Fibroblast of villous mesenchyme (primary cell): ENCODE measurements around the gene PAQR8. TPM values are rescaled to one million over a fixed set of nuclear protein-coding genes. Genes with fewer than 3 reads are reported as not detected.

Experiments used
- DNase-seq: peaks from one replicate; pipeline ENCODE4 v3.0.0-alpha.2; 2010; ENCODE audit warnings: low read depth
- H3K4me3 ChIP-seq: 2 replicates; pipeline ENCODE4 v1.5.1; 2011; ENCODE audit warnings: low read depth, mild to moderate bottlenecking, low read length
- total RNA-seq: library from RNA; depleted of rRNA; stranded (reverse); fragments of >200 nt; gene quantifications from 2 replicates; pipeline ENCODE4 v1.2.3, GENCODE V29; 2012
- TF ChIP-seq, protein P1 (sequence below): IDR thresholded peaks from 2 replicates; pipeline ENCODE4 v1.5.1; 2012; ENCODE audit warnings: low read depth, mild to moderate bottlenecking, low read length; ENCODE audit not compliant: insufficient read depth

PAQR8 gene
- total RNA-seq, 1 donor: 4.7 TPM

DNA sequence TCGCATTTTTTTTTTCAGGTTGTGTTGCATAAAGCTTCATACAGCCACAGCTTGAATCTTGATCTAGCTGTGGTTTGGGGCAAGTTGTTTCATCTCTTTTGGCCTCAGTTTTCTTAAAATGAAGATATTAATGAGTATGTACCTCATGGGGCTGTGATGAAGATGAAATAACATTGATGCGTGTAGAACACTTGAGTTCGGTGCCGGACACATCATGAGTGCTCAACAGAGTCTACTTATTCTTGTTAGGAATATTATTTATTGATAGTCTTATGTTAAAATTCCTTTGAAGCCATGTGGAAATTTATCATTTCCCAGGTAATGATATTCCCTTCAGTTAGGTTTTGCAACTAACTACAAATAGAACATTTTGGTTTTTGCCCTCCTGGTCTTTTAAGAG, 3.4 kb downstream of the PAQR8 start:
- TF ChIP-seq, protein P1, sequence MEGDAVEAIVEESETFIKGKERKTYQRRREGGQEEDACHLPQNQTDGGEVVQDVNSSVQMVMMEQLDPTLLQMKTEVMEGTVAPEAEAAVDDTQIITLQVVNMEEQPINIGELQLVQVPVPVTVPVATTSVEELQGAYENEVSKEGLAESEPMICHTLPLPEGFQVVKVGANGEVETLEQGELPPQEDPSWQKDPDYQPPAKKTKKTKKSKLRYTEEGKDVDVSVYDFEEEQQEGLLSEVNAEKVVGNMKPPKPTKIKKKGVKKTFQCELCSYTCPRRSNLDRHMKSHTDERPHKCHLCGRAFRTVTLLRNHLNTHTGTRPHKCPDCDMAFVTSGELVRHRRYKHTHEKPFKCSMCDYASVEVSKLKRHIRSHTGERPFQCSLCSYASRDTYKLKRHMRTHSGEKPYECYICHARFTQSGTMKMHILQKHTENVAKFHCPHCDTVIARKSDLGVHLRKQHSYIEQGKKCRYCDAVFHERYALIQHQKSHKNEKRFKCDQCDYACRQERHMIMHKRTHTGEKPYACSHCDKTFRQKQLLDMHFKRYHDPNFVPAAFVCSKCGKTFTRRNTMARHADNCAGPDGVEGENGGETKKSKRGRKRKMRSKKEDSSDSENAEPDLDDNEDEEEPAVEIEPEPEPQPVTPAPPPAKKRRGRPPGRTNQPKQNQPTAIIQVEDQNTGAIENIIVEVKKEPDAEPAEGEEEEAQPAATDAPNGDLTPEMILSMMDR: no peak
- DNase-seq: no peak
- H3K4me3 ChIP-seq: no peak overlapping the region

DNA sequence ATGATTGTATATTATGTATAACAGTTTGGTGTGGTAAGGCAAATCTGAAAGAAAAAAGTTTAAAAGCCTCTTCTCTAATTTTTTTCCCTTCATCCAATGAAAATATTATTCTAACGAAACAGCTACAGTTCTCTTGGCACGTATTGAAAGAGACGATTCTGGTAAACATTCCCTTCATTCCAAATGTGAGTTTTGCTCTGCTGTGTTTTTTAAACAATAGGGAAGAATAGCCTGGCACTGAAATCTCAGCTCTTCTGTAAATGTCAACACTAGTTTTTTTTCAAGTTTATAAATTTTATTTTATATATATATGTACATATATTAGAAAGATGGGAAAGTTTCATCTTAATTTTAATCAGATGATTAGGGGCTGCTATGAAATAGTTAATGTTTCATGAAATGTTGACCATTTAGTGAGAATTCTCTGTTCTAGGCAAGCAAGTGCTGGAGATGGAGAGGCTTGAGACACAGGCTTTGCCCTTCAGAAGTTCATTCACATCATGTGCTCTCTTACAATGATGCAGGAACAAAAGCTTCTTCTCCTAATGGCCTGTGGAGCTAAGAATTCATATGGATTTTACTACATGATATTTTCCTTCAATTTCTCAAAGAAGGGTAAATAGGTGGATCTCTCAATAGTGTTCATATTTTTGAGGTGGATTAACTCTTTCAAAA, 4.1 kb downstream of the PAQR8 start:
- TF ChIP-seq, protein P1: no peak
- no peak overlapping the region for H3K4me3 ChIP-seq
- no peak for DNase-seq

DNA sequence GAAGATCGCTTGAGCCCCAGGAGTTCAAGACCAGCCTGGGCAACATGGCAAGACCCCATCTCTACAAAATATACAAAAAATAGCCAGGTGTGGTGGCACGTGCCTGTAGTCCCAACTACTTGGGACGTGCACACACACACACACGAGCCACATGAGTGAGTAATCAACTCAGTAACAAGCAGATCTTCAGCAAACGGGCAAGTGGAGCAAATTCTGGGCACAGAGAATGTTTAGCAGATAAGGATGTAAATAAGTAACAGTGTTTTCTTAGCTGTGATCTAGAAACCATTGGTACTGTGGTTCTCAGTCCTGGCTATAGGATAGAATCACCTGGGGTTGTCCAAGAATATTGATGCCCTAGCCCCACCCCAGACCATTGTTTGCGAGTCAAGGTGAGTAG, 6.1 kb downstream of the PAQR8 start:
- DNase-seq: no peak
- H3K4me3 ChIP-seq: no peak overlapping the region
- TF ChIP-seq, protein P1: no peak

DNA sequence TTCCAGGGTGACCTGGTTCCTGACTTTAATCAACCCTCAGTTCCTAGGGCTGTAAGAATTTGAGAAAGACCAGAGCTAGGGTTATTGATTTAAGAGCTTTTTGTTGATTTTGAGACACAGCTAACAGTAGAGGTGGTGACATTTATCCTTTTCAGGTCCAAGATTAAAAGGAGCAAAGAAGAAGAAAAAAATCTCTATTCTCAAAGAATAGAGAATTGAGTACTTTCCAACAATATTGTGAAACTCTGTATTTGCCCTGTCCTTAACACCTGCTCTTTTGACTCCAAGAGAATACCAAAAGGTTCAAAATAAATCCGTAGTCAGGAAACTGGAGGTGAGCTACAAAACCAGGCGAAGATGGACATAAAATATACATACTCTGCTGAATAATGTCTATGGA, 7.3 kb downstream of the PAQR8 start:
- no peak overlapping the region for H3K4me3 ChIP-seq
- TF ChIP-seq, protein P1: no peak
- no peak for DNase-seq

DNA sequence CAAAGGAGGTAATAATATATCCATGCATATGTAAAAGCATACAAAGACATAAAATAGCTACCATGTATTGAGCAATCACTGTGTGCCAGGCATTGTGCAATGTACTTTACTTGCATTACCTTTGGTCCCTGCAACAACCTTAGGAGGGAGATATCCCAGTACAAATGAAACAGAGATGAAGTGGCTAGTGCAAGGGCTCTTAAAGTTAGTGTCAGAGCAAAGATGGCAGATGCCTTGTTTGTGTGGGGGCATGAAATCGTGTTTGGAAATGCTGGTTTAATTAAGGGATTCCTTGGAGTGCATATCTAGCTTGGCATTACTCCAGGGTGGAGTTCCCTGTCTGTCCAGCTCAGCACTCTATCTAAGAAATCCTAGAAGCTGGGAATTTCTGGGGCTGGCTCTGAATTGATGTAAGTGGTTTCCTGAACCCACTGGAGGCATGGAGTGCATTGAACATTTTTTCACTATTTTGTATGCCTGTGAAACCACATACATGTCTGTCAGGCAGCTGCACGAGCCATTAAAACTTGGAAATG, 9.8 kb downstream of the PAQR8 start:
- DNase-seq: no peak
- no peak overlapping the region for H3K4me3 ChIP-seq
- TF ChIP-seq, protein P1: no peak

DNA sequence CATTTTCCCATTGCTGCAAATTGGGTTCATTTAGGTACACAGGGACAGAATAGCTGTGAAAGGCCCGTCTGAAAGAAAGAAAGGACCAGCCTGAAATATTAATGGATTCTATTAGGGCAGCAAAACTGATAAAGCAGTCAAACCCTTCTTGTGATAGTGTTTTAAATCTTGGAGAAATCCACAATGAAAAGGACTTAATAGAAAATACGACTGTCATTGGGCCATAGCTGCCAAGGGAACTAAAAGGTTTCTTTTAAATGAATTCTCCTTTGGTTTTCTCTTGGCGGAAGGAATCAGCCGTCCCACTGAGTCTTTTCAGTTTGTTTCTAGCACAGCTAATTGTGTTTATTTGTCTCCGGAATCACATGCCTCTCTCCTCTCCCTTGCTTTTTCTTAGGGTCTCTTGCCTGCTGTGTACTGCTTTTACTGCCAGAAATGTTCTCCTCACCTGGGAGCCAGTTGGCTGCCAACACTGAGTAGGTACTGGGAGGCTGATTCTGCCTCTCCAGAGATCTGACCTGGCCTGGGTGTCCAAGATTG, 11.3 kb downstream of the PAQR8 start:
- TF ChIP-seq, protein P1: no peak
- no peak for DNase-seq
- no peak overlapping the region for H3K4me3 ChIP-seq
